Hepatocyte (in vitro differentiated cells): ENCODE measurements around the gene ATP6V1F. TPM values are rescaled to one million over a fixed set of nuclear protein-coding genes. Genes with fewer than 3 reads are reported as not detected.
A peak's percentile ranks its signal among the peaks of the same experiment; 100 is the strongest.

Source experiments
- DNase-seq: peaks from one replicate; pipeline ENCODE4 v3.0.0-alpha.2; 2016; ENCODE audit warnings: low spot score
- H2AFZ ChIP-seq: fragments of 200-600 bp; sonication (generic); 2 replicates; pipeline ENCODE4 v1.6.0; 2016; ENCODE audit warnings: antibody characterized with exemption, mild to moderate bottlenecking
- H3K27ac ChIP-seq: fragments of 200-600 bp; sonication (generic); 2 replicates; pipeline ENCODE4 v1.5.1; 2016; ENCODE audit warnings: mild to moderate bottlenecking
- H3K27me3 ChIP-seq: fragments of 200-600 bp; sonication (generic); 2 replicates; pipeline ENCODE4 v1.6.1; 2016
- H3K36me3 ChIP-seq: fragments of 200-600 bp; sonication (generic); replicated peaks from 2 replicates; pipeline ENCODE4 v1.5.1; 2016; ENCODE audit warnings: low read depth; ENCODE audit not compliant: insufficient read depth
- H3K4me1 ChIP-seq: fragments of 200-600 bp; sonication (generic); 2 replicates; pipeline ENCODE4 v1.5.1; 2016; ENCODE audit warnings: mild to moderate bottlenecking, moderate library complexity; ENCODE audit not compliant: insufficient read depth
- H3K4me2 ChIP-seq: fragments of 200-600 bp; sonication (generic); 2 replicates; pipeline ENCODE4 v1.6.0; 2016
- H3K4me3 ChIP-seq: fragments of 200-600 bp; sonication (generic); 2 replicates; pipeline ENCODE4 v1.5.1; 2016; ENCODE audit warnings: mild to moderate bottlenecking
- H3K79me2 ChIP-seq: fragments of 200-600 bp; sonication (generic); 2 replicates; pipeline ENCODE4 v1.6.0; 2017; ENCODE audit warnings: mild to moderate bottlenecking
- H3K9me2 ChIP-seq: fragments of 200-600 bp; sonication (generic); replicated peaks from 2 replicates; pipeline ENCODE4 v1.6.0; 2017; ENCODE audit warnings: mild to moderate bottlenecking; ENCODE audit not compliant: insufficient read depth
- H3K9me3 ChIP-seq: fragments of 200-600 bp; sonication (generic); 2 replicates; pipeline ENCODE4 v1.5.1; 2016; ENCODE audit warnings: low read depth, mild to moderate bottlenecking
- H4K20me1 ChIP-seq: fragments of 200-600 bp; sonication (generic); 2 replicates; pipeline ENCODE4 v1.6.0; 2016; ENCODE audit warnings: mild to moderate bottlenecking; ENCODE audit not compliant: insufficient read depth, poor library complexity, severe bottlenecking
- CTCF ChIP-seq: fragments of 200-600 bp; sonication (generic); IDR thresholded peaks from 2 replicates; pipeline ENCODE4 v1.5.1; 2016; ENCODE audit warnings: antibody characterized with exemption, mild to moderate bottlenecking; ENCODE audit not compliant: poor library complexity
- EZH2 ChIP-seq: fragments of 200-600 bp; sonication (generic); IDR thresholded peaks from 2 replicates; pipeline ENCODE4 v1.6.1; 2016; ENCODE audit warnings: antibody characterized with exemption, mild to moderate bottlenecking, borderline replicate concordance
- EZH2phosphoT487 ChIP-seq: fragments of 200-600 bp; sonication (generic); IDR thresholded peaks from one replicate; pipeline ENCODE4 v1.6.1; 2018; ENCODE audit warnings: antibody characterized with exemption, mild to moderate bottlenecking, low read depth, moderate library complexity; ENCODE audit not compliant: unreplicated experiment, severe bottlenecking
- WGBS: methylation state at CpG from one replicate; pipeline ENCODE4 v1.1.6; 2016; ENCODE audit warnings: low lambda C conversion rate; ENCODE audit errors: missing lambda C conversion rate; 5-methylcytosine and 5-hydroxymethylcytosine counted together
- polyA plus RNA-seq: library from polyadenylated mRNA; unstranded; fragments of >200 nt; fragmentation: Nextera tagmentation; extraction: Ambion mirVana; gene quantifications from 2 replicates; pipeline ENCODE4 v1.2.1, GENCODE V29; 2016
- total RNA-seq: library from RNA; depleted of rRNA; stranded (reverse); fragments of >200 nt; gene quantifications from 2 replicates; pipeline ENCODE4 v1.2.3, GENCODE V29; 2014

Gene ATP6V1F
- total and polyA plus RNA-seq, 2 experiments from 2014 or later: 184 to 422 TPM

DNA sequence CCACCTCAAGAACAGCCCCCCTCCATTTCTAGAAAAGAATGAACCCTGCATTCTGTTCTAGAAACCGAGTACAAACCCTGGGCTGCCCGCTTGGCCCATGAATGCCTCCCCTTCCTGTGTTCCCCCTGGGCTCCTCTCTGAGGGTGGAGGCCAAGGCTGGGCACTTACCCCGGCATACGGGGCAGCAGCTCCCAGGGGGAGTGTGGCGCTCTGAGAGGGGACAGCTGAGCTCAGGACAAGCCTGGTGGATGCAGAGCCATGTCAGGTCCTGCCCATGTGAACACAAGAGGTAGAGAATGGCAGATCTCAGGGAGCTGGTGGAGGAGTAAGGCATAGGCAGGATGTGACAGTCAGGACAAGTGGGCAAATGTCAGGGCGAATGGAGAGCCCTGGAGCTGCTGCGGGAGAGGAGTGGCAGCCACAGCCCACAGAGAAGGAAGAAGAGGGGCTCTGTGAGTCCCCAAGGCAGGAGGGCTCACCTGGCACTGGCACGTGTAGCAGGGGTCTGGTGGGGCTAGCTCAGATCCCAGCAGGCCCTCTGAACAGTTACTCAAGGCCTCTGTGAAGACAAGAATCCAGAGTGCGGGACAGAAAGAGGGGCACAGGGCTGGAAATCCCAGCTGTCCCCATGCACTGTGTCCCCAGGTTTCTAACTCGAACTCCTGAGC, 18.9 kb downstream of the ATP6V1F start:
- H3K4me3 ChIP-seq: no peak overlapping the region
- no peaks in the 10 kb centered on the region for H3K9me2 ChIP-seq
- H3K36me3 ChIP-seq: no peaks in the 10 kb centered on the region
- H2AFZ ChIP-seq: no peak overlapping the region
- no peaks in the 10 kb centered on the region for H4K20me1 ChIP-seq
- no peak overlapping the region for H3K27ac ChIP-seq
- no peaks in the 10 kb centered on the region for H3K27me3 ChIP-seq
- no peaks in the 10 kb centered on the region for H3K79me2 ChIP-seq
- no peak for DNase-seq
- no peaks in the 10 kb centered on the region for H3K9me3 ChIP-seq
- H3K4me2 ChIP-seq: no peak overlapping the region
- no peak for TF ChIP-seq EZH2
- TF ChIP-seq CTCF: no peak
- TF ChIP-seq EZH2phosphoT487: no peak
- 89% methylated on average over 10 of the region's 10 CpGs for WGBS
- no peaks in the 10 kb centered on the region for H3K4me1 ChIP-seq

DNA sequence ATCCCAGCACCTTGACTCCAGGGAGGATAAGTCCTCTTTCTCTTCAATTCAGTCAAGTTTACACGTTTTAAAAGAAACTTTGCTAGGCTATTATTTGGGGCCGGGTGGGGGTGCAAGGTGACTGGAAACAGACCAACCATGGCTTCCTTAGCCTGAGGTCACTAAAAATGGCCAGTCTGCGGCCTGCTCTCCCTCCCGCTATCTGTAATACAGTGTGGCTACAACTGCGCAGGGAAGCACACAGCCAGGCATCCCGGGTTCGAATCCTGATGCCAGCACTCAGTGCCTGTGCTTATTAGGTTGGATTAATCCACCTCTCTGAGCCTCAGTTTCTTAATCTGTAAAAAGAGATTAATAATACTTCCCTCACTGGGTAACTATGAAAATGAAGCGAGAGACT, 19.5 kb downstream of the ATP6V1F start:
- DNase-seq: no peak
- 88% methylated on average over 8 of the region's 8 CpGs for WGBS

DNA sequence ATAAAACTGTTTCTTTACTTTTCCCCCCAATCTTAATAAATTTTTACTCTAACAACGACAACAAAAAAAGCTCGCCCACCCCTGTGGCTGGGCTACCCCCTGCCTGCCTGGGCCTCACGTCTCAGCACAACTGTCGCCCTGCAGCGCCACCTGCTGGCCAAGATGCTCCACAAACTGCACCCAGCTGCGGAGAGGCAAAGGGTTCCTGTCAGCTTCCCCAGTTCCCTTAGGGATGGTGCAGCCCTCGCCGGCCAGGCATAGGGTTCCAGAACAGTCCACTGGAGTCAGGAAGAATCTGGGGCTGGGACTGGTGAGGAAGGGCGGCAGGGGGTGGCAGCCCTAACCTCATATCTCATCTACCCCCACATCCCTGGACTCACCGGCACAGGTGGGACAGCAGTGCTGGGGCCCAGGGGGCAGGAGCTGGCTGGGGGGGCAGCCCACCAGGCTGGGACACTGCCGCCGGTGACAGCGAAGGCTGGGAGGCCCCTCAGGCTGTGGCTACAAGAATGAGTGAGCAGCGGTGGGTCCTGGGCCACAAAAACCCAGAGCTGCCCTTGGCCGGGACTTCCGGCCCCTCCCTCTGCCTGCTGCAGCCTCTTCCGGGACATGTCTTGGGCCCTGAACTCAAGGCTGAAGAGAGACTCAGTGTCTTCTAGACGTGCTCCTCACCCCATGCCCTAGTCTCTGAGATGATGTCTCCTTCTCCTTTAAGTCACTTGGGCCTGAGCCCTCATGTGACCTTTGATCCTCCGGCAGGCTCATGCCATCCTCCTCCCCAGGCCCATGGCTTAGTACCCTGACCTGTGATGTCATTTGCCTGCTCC, 21.2 kb downstream of the ATP6V1F start:
- H3K4me3 ChIP-seq: no peak overlapping the region
- no peak overlapping the region for H3K27ac ChIP-seq
- no peaks in the 10 kb centered on the region for H3K9me2 ChIP-seq
- no peaks in the 10 kb centered on the region for H3K4me1 ChIP-seq
- H3K36me3 ChIP-seq: no peaks in the 10 kb centered on the region
- H3K9me3 ChIP-seq: no peaks in the 10 kb centered on the region
- no peak overlapping the region for H2AFZ ChIP-seq
- WGBS: 52% methylated on average over 19 of the region's 19 CpGs
- H3K27me3 ChIP-seq: no peaks in the 10 kb centered on the region
- H4K20me1 ChIP-seq: no peaks in the 10 kb centered on the region
- no peak overlapping the region for H3K4me2 ChIP-seq
- DNase-seq: peak; percentile 90
- TF ChIP-seq EZH2phosphoT487 (no peak), CTCF (peak; percentile 97)
- no peaks in the 10 kb centered on the region for H3K79me2 ChIP-seq

More for the DNA sequence above, 19.5 kb downstream of the ATP6V1F start:
- H3K36me3 ChIP-seq: no peaks in the 10 kb centered on the region
- no peaks in the 10 kb centered on the region for H3K4me1 ChIP-seq
- no peak overlapping the region for H2AFZ ChIP-seq
- no peaks in the 10 kb centered on the region for H3K79me2 ChIP-seq
- no peaks in the 10 kb centered on the region for H3K9me3 ChIP-seq
- H3K27me3 ChIP-seq: no peaks in the 10 kb centered on the region
- no peak overlapping the region for H3K4me3 ChIP-seq
- H4K20me1 ChIP-seq: no peaks in the 10 kb centered on the region
- H3K4me2 ChIP-seq: no peak overlapping the region
- no peak overlapping the region for H3K27ac ChIP-seq
- H3K9me2 ChIP-seq: no peaks in the 10 kb centered on the region
- TF ChIP-seq EZH2: no peak
- TF ChIP-seq EZH2phosphoT487: no peak
- no peak for TF ChIP-seq CTCF
